Measurements from ENCODE around the gene LTA4H.

DNA sequence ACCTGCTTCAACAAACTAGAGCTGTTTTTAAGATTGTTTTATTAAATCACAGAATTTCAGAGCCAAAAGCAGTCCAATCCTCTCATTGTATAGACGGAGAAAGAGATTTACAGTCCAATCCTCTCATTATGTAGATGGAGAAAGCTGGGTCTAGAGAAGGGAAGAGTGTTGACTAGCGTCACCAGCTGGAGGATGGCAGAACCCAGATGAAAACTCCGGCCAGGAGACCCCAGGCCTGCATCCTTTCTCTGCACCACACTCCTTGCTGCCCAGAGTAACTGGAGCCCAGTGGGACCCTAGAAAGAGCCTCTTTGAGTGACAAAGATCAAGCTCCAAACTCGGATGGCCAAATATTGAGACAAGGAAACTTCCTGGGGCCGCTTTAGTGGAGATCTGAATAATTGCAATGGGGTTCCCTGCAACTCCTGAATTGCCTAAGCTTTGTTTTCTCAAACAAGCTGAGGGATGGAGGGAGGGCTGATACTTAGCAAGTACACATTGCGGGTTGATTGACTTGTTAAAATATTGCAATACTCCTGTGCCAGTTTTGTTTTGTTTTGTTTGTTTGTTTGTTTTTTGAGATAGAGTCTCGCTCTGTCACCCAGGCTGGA is 79.7 kb downstream of the LTA4H start:
- TF ChIP-seq YY1 (IDR thresholded peaks at IDR 0.05; ENCODE audit: insufficient read depth, insufficient read length) (no peak), SUZ12 (IDR thresholded peaks at IDR 0.05; ENCODE audit: extremely low read depth, insufficient read depth, insufficient read length) (no peak)

All from NT2/D1 (cell line).